NCI-H2029 (cell line): ENCODE data around the gene ANKRD29.
"Not testable (repeated sequence)": the region's sequence is repeated elsewhere in the genome, so short reads cannot be mapped to it uniquely, and the experiment has no call there.

Experiments
- DNase-seq: peaks from one replicate; lab custom pipeline; 2025; lab: John Stamatoyannopoulos, UW

Gene ANKRD29

GRCh38 chr18:23557511-23557910 is 105.2 kb downstream of the ANKRD29 start:
- not testable (repeated sequence) for DNase-seq

GRCh38 chr18:23556145-23556780 is 106.4 kb downstream of the ANKRD29 start:
- DNase-seq: no peak

- no peak for DNase-seq
Observed at GRCh38 chr18:23553887-23554286, 108.8 kb downstream of the ANKRD29 start.

GRCh38 chr18:23552505-23552904 is 110.2 kb downstream of the ANKRD29 start:
- DNase-seq: no peak

GRCh38 chr18:23551978-23552377 is 110.7 kb downstream of the ANKRD29 start:
- no peak for DNase-seq

- DNase-seq: peak; percentile 16
Observed at GRCh38 chr18:23550898-23551297, 111.8 kb downstream of the ANKRD29 start.
